ENCODE data around the gene TNPO1. TPM values are rescaled to one million over a fixed set of nuclear protein-coding genes. Genes with fewer than 3 reads are reported as not detected.

The TNPO1 gene
- total RNA-seq, 1 experiment from 2014 or later: 185 TPM

- no peak overlapping the region for H3K4me3 ChIP-seq
- H3K9me3 ChIP-seq (ENCODE audit: insufficient read depth, low read depth): no peaks in the 10 kb centered on the region; the same call in 1 of the 2 replicates
- DNase-seq: no peak
- H3K36me3 ChIP-seq (ENCODE audit: low read depth): no peaks in the 10 kb centered on the region
- POLR2A ChIA-PET (ENCODE audit: unreplicated experiment): no interaction called here
- no peaks in the 10 kb centered on the region for H3K27me3 ChIP-seq (ENCODE audit: insufficient read depth, low read depth)
- H3K4me2 ChIP-seq: no peak overlapping the region
- CTCF ChIA-PET: interaction anchor here (0.5 kb wide), 1 partner anchor 1036 kb away, joined by 3 read pairs; no protein-coding TSS in a partner anchor
- no peak overlapping the region for H3K27ac ChIP-seq
- TF ChIP-seq EZH2 (IDR thresholded peaks at IDR 0.05; ENCODE audit: low read depth) (no peak), CTCF (conservative IDR thresholded peaks at IDR 0.05) (no peak)
- H3K9me2 ChIP-seq (ENCODE audit: insufficient read depth): no peaks in the 10 kb centered on the region
- no peak overlapping the region for H2AFZ ChIP-seq
- no TSS peak for BruUV-seq (replicated peaks)
- peaks cover 21% of the 10 kb centered on the region for H3K79me2 ChIP-seq (ENCODE audit: low read depth)
- H3F3A ChIP-seq (ENCODE audit: insufficient read depth, low read depth): peaks cover 15% of the 10 kb centered on the region
- intact Hi-C loops (cut with micrococcal nuclease; ENCODE audit: unreplicated experiment): loop anchor here (10.0 kb wide), 1 partner anchor 259 kb away; no protein-coding TSS in a partner anchor
- H4K20me1 ChIP-seq (ENCODE audit: insufficient read depth): no peaks in the 10 kb centered on the region
- H3K4me1 ChIP-seq (replicated peaks; ENCODE audit: insufficient read depth): peaks cover 31% of the 10 kb centered on the region
These were observed 2.4 kb upstream of the TNPO1 start for GRCh38 chr5:72814104-72814503.

- intact Hi-C loops (cut with micrococcal nuclease; ENCODE audit: unreplicated experiment): loop anchor here (5.0 to 10.0 kb wide), 3 partner anchors 218 to 1038 kb away; no protein-coding TSS in a partner anchor
- no peak for DNase-seq
- ChIA-PET POLR2A (ENCODE audit: unreplicated experiment) (no interaction called here), CTCF (no interaction called here)
- peaks cover 29% of the 10 kb centered on the region for H3K79me2 ChIP-seq (ENCODE audit: low read depth)
- H4K20me1 ChIP-seq (ENCODE audit: insufficient read depth): no peaks in the 10 kb centered on the region
- TF ChIP-seq EZH2 (IDR thresholded peaks at IDR 0.05; ENCODE audit: low read depth) (no peak), CTCF (conservative IDR thresholded peaks at IDR 0.05) (no peak)
- no TSS peak for BruUV-seq (replicated peaks)
- H3K4me3 ChIP-seq: peak overlapping the region; percentile 81; the same call in 1 of the 2 replicates
- peak overlapping the region; percentile 97 for H3K4me2 ChIP-seq
- H3F3A ChIP-seq (ENCODE audit: insufficient read depth, low read depth): peaks cover 18% of the 10 kb centered on the region
- H3K9me2 ChIP-seq (ENCODE audit: insufficient read depth): no peaks in the 10 kb centered on the region
- no peaks in the 10 kb centered on the region for H3K9me3 ChIP-seq (ENCODE audit: insufficient read depth, low read depth)
- no peak overlapping the region; the same call in 1 of the 2 replicates for H2AFZ ChIP-seq
- peaks cover 34% of the 10 kb centered on the region for H3K4me1 ChIP-seq (replicated peaks; ENCODE audit: insufficient read depth)
- H3K27me3 ChIP-seq (ENCODE audit: insufficient read depth, low read depth): no peaks in the 10 kb centered on the region
- H3K36me3 ChIP-seq (ENCODE audit: low read depth): no peaks in the 10 kb centered on the region
- no peak overlapping the region for H3K27ac ChIP-seq
These were observed 1.6 kb upstream of the TNPO1 start for GRCh38 chr5:72814864-72815263.

- no peaks in the 10 kb centered on the region for H3K9me2 ChIP-seq (ENCODE audit: insufficient read depth)
- H3K9me3 ChIP-seq (ENCODE audit: insufficient read depth, low read depth): no peaks in the 10 kb centered on the region
- H3K4me2 ChIP-seq: peak overlapping the region; percentile 97
- TF ChIP-seq CTCF (conservative IDR thresholded peaks at IDR 0.05) (no peak), EZH2 (IDR thresholded peaks at IDR 0.05; ENCODE audit: low read depth) (no peak)
- H3K4me3 ChIP-seq: peak overlapping the region; percentile 81
- no peaks in the 10 kb centered on the region for H4K20me1 ChIP-seq (ENCODE audit: insufficient read depth)
- POLR2A ChIA-PET (ENCODE audit: unreplicated experiment): no interaction called here
- H3K27me3 ChIP-seq (ENCODE audit: insufficient read depth, low read depth): no peaks in the 10 kb centered on the region
- BruUV-seq (replicated peaks): TSS peak; percentile 72
- H2AFZ ChIP-seq: peak overlapping the region; percentile 98
- H3K4me1 ChIP-seq (replicated peaks; ENCODE audit: insufficient read depth): peaks cover 34% of the 10 kb centered on the region
- no peaks in the 10 kb centered on the region for H3K36me3 ChIP-seq (ENCODE audit: low read depth)
- H3F3A ChIP-seq (ENCODE audit: insufficient read depth, low read depth): peaks cover 18% of the 10 kb centered on the region
- intact Hi-C loops (cut with micrococcal nuclease; ENCODE audit: unreplicated experiment): loop anchor here (5.0 to 10.0 kb wide), 3 partner anchors 218 to 1038 kb away; no protein-coding TSS in a partner anchor
- H3K27ac ChIP-seq: peak overlapping the region; percentile 75
- DNase-seq: no peak
- CTCF ChIA-PET: no interaction called here
- peaks cover 34% of the 10 kb centered on the region for H3K79me2 ChIP-seq (ENCODE audit: low read depth)
These were observed 729 bp upstream of the TNPO1 start for GRCh38 chr5:72815580-72816283.
